ENCODE results near the gene RCSD1.

RCSD1 gene

GRCh38 chr1:167614851-167615250 is 15.2 kb upstream of the RCSD1 start:
- Histone ChIP-seq H3K4me3 (peak overlapping the region in 6 of 10 experiments; percentile 3 to 48 (median 28); a peak in 9 of 20 replicates), H3K27me3 (no peaks in the 10 kb centered on the region), H3K9me3 (replicated peaks in 1 of 11) (peaks cover 16 to 48% (median 42%) of the 10 kb centered on the region in 11 experiments), H3K4me2 (peak overlapping the region in 1 of 11 experiments; percentile 63; a peak in 1 of 22 replicates), H3K27ac (peak overlapping the region in 10 of 11 experiments; percentile 84 to 100 (median 98); a peak in 20 of 22 replicates), H3K9ac (no peak overlapping the region), H4K20me1 (no peaks in the 10 kb centered on the region), H3K4me1 (peaks cover 57 to 92% (median 74%) of the 10 kb centered on the region in 10 experiments), H3K36me3 (peaks cover 0 to 15% (median 4%) of the 10 kb centered on the region in 11 experiments; a peak in 6 of 22 replicates)
- no peak for TF ChIP-seq Cebpa-rat (IDR thresholded peaks at IDR 0.05)

GRCh38 chr1:167616521-167616920 is 13.5 kb upstream of the RCSD1 start:
- no peaks in the 10 kb centered on the region for H3K27me3 ChIP-seq
- H3K36me3 ChIP-seq = peaks cover 0 to 15% (median 4%) of the 10 kb centered on the region in 11 experiments; a peak in 6 of 22 replicates
- no peak for TF ChIP-seq Cebpa-rat (IDR thresholded peaks at IDR 0.05)
- no peaks in the 10 kb centered on the region for H4K20me1 ChIP-seq
- H3K27ac ChIP-seq = peak overlapping the region; percentile 73 to 100 (median 98)
- peaks cover 67 to 92% (median 82%) of the 10 kb centered on the region in 10 experiments for H3K4me1 ChIP-seq
- peak overlapping the region; percentile 62 to 96 (median 87); a peak in 21 of 22 replicates for H3K9ac ChIP-seq
- peak overlapping the region in 7 of 10 experiments; percentile 11 to 40 (median 24); a peak in 8 of 20 replicates for H3K4me3 ChIP-seq
- H3K9me3 ChIP-seq (replicated peaks in 1 of 11) = peaks cover 16 to 33% (median 29%) of the 10 kb centered on the region in 11 experiments
- peak overlapping the region; percentile 63 to 92 (median 78) for H3K4me2 ChIP-seq

- H3K9ac ChIP-seq = peak overlapping the region; percentile 62 to 96 (median 87); a peak in 21 of 22 replicates
- TF ChIP-seq Cebpa-rat (IDR thresholded peaks at IDR 0.05) = peak in 9 of 11 experiments; percentile 23 to 89 (median 76); a peak in 16 of 22 replicates
- H3K4me2 ChIP-seq = peak overlapping the region; percentile 73 to 92 (median 80)
- peak overlapping the region in 9 of 10 experiments; percentile 11 to 42 (median 27); a peak in 12 of 20 replicates for H3K4me3 ChIP-seq
- H3K27ac ChIP-seq = peak overlapping the region; percentile 73 to 100 (median 98)
- H3K4me1 ChIP-seq = peaks cover 67 to 92% (median 82%) of the 10 kb centered on the region in 10 experiments
- peaks cover 16 to 31% (median 25%) of the 10 kb centered on the region in 11 experiments for H3K9me3 ChIP-seq (replicated peaks in 1 of 11)
- H4K20me1 ChIP-seq = no peaks in the 10 kb centered on the region
- H3K27me3 ChIP-seq = no peaks in the 10 kb centered on the region
- H3K36me3 ChIP-seq = peaks cover 0 to 15% (median 4%) of the 10 kb centered on the region in 11 experiments; a peak in 6 of 22 replicates
Observed at GRCh38 chr1:167617153-167618147, 12.6 kb upstream of the RCSD1 start.

DNA sequence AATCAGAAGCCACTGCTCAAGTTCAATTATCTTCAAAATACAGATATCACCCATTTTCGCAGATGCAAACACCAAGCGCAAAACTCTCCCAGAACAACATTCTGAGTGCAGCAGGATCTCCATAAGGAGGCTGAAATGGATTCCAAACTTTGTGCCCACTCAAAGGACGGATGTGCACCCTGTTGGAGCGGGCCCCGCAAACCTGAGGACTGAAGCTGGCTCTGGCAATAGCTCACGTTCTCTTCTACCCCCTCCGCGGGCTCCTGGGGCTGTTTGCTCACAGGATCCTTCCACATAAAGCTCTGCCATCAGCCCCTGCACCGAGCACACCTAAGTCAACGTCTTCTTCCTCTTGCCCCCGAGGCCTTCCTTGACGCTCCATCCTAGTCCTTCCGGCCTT is 11.7 kb upstream of the RCSD1 start:
- Histone ChIP-seq H3K4me3 (peak overlapping the region in 5 of 10 experiments; percentile 15 to 42 (median 26); a peak in 9 of 20 replicates), H3K36me3 (peaks cover 0 to 15% (median 4%) of the 10 kb centered on the region in 11 experiments; a peak in 6 of 22 replicates), H3K9ac (peak overlapping the region; percentile 59 to 96 (median 87); a peak in 21 of 22 replicates), H3K27ac (peak overlapping the region; percentile 63 to 100 (median 98)), H3K9me3 (replicated peaks in 1 of 11) (peaks cover 16 to 25% (median 24%) of the 10 kb centered on the region in 11 experiments), H4K20me1 (no peaks in the 10 kb centered on the region), H3K27me3 (no peaks in the 10 kb centered on the region), H3K4me2 (peak overlapping the region; percentile 73 to 90 (median 80)), H3K4me1 (peaks cover 75 to 93% (median 83%) of the 10 kb centered on the region in 10 experiments)
- no peak for TF ChIP-seq Cebpa-rat (IDR thresholded peaks at IDR 0.05)

DNA sequence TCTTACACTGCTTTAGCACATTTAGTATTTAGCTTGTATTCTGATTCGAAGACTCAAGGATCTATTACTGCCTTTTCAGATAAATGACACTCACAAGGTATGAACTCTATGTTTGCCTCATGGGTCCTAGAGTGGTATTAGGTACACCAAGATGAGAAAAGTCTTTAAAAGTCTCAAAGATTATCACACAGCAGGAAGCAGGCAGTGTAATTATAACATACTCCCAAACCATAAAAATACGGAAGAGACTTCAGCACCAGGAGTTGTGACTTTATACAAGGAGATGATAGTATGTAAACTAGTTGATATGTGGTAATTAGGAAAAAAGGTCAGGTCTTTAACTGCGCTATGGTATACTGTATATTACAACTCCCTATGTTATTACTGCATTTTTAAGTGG is 11.2 kb upstream of the RCSD1 start:
- TF ChIP-seq Cebpa-rat (IDR thresholded peaks at IDR 0.05) = no peak
- Histone ChIP-seq H3K9me3 (replicated peaks in 1 of 11) (peaks cover 16 to 22% (median 20%) of the 10 kb centered on the region in 11 experiments), H4K20me1 (no peaks in the 10 kb centered on the region), H3K4me3 (peak overlapping the region in 3 of 10 experiments; percentile 15 to 27 (median 26); a peak in 3 of 20 replicates), H3K36me3 (peaks cover 0 to 15% (median 4%) of the 10 kb centered on the region in 11 experiments; a peak in 6 of 22 replicates), H3K9ac (peak overlapping the region; percentile 59 to 96 (median 87); a peak in 21 of 22 replicates), H3K4me1 (peaks cover 79 to 93% (median 84%) of the 10 kb centered on the region in 10 experiments), H3K4me2 (peak overlapping the region; percentile 73 to 90 (median 80)), H3K27ac (peak overlapping the region; percentile 63 to 100 (median 98); a peak in 21 of 22 replicates), H3K27me3 (no peaks in the 10 kb centered on the region)

DNA sequence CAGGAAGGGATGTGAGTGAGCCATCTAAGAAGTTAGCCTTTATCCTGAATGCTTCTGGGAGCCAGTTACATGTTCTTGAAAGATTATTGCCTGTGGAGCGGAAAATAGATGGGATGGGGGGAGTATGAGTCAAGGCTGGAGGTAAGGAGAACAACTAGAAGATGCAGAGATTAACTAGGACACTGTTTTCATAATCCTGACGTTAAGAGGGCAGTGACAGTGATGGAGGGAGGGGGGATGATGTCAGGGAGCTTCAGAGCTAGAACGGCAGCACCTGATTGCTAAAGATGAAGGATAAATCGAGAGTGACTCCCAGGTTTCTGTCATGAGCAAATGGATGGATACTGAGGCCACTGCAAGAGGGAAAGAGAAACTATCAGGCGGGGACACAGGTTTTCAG is 10.0 kb upstream of the RCSD1 start:
- peaks cover 7 to 11% (median 8%) of the 10 kb centered on the region in 11 experiments for H3K9me3 ChIP-seq (replicated peaks in 1 of 11)
- peak overlapping the region in 10 of 11 experiments; percentile 84 to 100 (median 98); a peak in 21 of 22 replicates for H3K27ac ChIP-seq
- no peaks in the 10 kb centered on the region for H4K20me1 ChIP-seq
- no peak overlapping the region for H3K4me3 ChIP-seq
- TF ChIP-seq Cebpa-rat (IDR thresholded peaks at IDR 0.05) = no peak
- H3K4me1 ChIP-seq = peaks cover 90 to 96% (median 93%) of the 10 kb centered on the region in 10 experiments
- H3K4me2 ChIP-seq = peak overlapping the region; percentile 61 to 90 (median 78)
- peak overlapping the region; percentile 4 to 96 (median 87); a peak in 18 of 22 replicates for H3K9ac ChIP-seq
- H3K36me3 ChIP-seq = peaks cover 0 to 7% (median 0%) of the 10 kb centered on the region in 11 experiments; a peak in 6 of 22 replicates
- no peaks in the 10 kb centered on the region for H3K27me3 ChIP-seq

- no peak for TF ChIP-seq Cebpa-rat (IDR thresholded peaks at IDR 0.05)
- H3K9ac ChIP-seq = peak overlapping the region in 10 of 11 experiments; percentile 32 to 96 (median 88); a peak in 18 of 22 replicates
- H3K27ac ChIP-seq = peak overlapping the region; percentile 16 to 100 (median 98); a peak in 19 of 22 replicates
- peak overlapping the region; percentile 73 to 90 (median 78) for H3K4me2 ChIP-seq
- no peaks in the 10 kb centered on the region for H3K27me3 ChIP-seq
- peaks cover 0 to 4% (median 0%) of the 10 kb centered on the region in 11 experiments; a peak in 1 of 22 replicates for H3K9me3 ChIP-seq (replicated peaks in 1 of 11)
- H4K20me1 ChIP-seq = no peaks in the 10 kb centered on the region
- H3K4me3 ChIP-seq = peak overlapping the region in 3 of 10 experiments; percentile 9 to 34 (median 19); a peak in 2 of 20 replicates
- peaks cover 90 to 98% (median 93%) of the 10 kb centered on the region in 10 experiments for H3K4me1 ChIP-seq
- H3K36me3 ChIP-seq = no peaks in the 10 kb centered on the region
Observed at GRCh38 chr1:167621780-167622313, 8.2 kb upstream of the RCSD1 start.

- H3K9ac ChIP-seq = peak overlapping the region in 3 of 11 experiments; percentile 87 to 91 (median 90); a peak in 4 of 22 replicates
- TF ChIP-seq Cebpa-rat (IDR thresholded peaks at IDR 0.05) = no peak
- H3K4me1 ChIP-seq = peaks cover 91 to 100% (median 98%) of the 10 kb centered on the region in 10 experiments
- peak overlapping the region in 10 of 11 experiments; percentile 84 to 100 (median 98); a peak in 19 of 22 replicates for H3K27ac ChIP-seq
- no peaks in the 10 kb centered on the region for H3K27me3 ChIP-seq
- H4K20me1 ChIP-seq = no peaks in the 10 kb centered on the region
- H3K36me3 ChIP-seq = no peaks in the 10 kb centered on the region
- peak overlapping the region; percentile 73 to 90 (median 78); a peak in 19 of 22 replicates for H3K4me2 ChIP-seq
- H3K9me3 ChIP-seq (replicated peaks in 1 of 11) = peaks cover 0 to 4% (median 0%) of the 10 kb centered on the region in 11 experiments; a peak in 1 of 22 replicates
- no peak overlapping the region for H3K4me3 ChIP-seq
Observed at GRCh38 chr1:167623951-167624350, 6.1 kb upstream of the RCSD1 start.
